Measurements from ENCODE around the gene ZNF716. TPM values are rescaled to one million over a fixed set of nuclear protein-coding genes. Genes with fewer than 3 reads are reported as not detected.

ZNF716 gene
- total RNA-seq = not detected

GRCh38 chr7:57449904-57450303 is at the start of gene ZNF716:
Gene ZNF716 (plus strand): TSS chr7:57450177. CDS start chr7:57450289, 112 bp downstream.

Small RNA genes within 50 kb of the gene (microRNA-seq; reads per million reads assigned to microRNA genes)
- gene MIR3147 (ENCODE audit: borderline microRNAs expressed, borderline replicate concordance) = not detected
